AML-193 (cell line): ENCODE measurements around the gene DEXI.
"Not testable (repeated sequence)": the region's sequence is repeated elsewhere in the genome, so short reads cannot be mapped to it uniquely, and the experiment has no call there.

Source experiments
- DNase-seq, 2 experiments: peaks; one replicate each; lab custom pipeline; 2025; lab: John Stamatoyannopoulos, UW

The DEXI gene

DNA sequence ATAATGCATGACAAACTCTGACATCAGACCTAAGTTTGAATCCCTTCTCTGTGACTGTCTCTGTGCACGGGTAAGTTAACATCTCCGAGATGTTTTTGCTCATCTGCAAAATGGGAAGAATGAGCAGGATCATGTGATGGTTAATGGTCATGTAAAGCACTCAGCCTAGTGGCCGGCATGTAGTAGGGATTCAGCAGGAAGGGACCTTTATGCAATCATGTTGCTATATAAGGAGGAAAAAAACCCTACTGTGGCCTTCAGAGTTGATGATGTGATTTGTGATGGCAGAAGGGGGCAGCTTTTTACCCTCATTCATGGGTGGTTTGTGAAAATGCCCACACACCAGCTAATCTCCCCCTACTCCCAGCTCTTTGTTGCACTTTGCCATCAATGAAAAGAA, 26.2 kb upstream of the DEXI start:
- DNase-seq: no peak

GRCh38 chr16:10967986-10968385, 25.7 kb upstream of the DEXI start:
- no peak for DNase-seq

- DNase-seq: not testable (repeated sequence)
These were observed 24.3 kb upstream of the DEXI start for GRCh38 chr16:10966559-10966958.

GRCh38 chr16:10966129-10966528, 23.9 kb upstream of the DEXI start:
- no peak for DNase-seq

- DNase-seq: no peak
These were observed 23.3 kb upstream of the DEXI start for GRCh38 chr16:10965440-10966061.

GRCh38 chr16:10964891-10965326, 22.6 kb upstream of the DEXI start:
- no peak for DNase-seq

- DNase-seq: peak; percentile 64 to 71
These were observed 22.0 kb upstream of the DEXI start for GRCh38 chr16:10964039-10964890.

DNA sequence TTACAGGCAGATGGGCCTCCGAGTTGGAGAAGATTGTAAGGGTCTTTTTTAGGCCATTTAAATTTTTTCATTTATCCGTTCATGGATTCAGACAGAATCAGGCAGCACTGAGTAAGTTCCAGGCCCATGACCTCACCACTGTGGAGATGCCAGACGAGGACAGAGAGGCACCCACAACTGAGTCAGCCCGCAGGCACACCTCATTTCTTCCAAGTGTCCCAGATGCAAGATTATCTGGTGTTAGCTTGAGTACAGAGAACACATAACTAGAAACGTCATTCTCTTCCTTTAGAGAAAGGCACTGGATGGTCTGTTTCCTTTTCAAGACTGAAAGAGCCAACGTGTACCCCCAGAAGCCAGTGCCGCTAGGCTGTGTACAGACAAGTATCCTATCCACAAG, 19.0 kb upstream of the DEXI start:
- DNase-seq: no peak

GRCh38 chr16:10959161-10959560, 16.9 kb upstream of the DEXI start:
- DNase-seq: no peak

- peak in 1 of 2 experiments; percentile 14 for DNase-seq
These were observed 15.7 kb upstream of the DEXI start for GRCh38 chr16:10957771-10958482.

DNA sequence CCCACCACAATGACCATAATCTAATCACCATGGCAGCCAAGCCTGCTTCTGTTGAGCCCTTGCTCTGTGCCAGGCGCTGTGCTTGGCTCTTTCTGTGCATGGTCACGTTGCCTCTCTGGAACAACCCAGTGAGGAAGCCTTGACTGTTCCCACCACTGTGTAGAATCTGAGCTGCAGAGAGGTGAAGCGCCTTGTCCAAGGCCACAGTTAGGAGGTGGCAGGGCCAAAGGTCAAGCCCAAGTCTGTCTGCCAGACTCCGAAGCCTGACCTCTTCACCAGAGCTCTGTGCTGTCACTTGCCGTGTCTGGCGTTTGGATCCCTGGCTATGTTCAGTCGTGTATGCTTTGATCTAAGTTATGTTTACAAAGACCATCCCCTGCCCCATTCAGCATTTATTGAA, 12.6 kb upstream of the DEXI start:
- DNase-seq: no peak

DNA sequence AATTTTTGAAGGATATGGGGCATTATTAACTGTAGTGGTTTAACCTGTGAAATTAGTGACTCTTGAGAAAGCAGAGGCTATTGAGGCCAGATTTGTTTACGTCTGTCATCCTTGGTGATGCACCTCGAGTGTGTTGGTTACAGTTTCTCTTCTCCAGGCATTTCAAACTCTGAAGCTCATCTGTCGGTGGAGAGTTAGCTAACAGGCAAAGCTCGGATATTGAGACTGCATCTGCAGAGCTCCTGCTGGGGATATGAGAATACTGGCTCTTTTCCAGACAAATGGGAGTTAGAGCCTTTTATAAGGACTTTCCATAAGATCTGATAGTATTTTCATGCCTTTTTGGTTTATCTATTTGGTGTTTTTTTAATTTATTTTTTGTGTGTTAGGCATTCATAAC, 8.8 kb upstream of the DEXI start:
- no peak for DNase-seq

- no peak for DNase-seq
These were observed 8.1 kb upstream of the DEXI start for GRCh38 chr16:10950393-10950792.

- DNase-seq: peak; percentile 87 to 92
These were observed 7.2 kb upstream of the DEXI start for GRCh38 chr16:10949424-10949970.

- no peak for DNase-seq
These were observed 5.0 kb upstream of the DEXI start for GRCh38 chr16:10947211-10947787.

DNA sequence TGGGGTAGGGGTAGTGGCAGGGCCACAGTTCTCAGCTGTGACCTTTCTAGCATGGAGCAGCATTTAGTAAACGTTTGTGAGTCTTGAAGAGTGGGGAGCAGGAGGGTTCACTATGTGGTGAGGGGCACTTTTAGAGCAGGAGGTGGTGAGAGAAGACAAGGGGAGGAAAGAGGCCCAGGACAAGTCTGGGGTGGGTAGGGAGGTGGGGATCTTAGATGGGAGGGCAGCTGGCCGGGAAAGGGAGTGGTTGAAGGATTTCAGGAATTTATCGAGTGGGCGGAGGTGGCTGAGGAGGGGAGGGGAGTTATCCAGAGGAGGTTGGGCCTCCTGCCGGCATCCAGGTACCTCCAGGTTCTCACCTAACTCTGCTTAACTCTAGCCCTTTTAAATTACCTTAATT, 4.0 kb upstream of the DEXI start:
- DNase-seq: no peak

DNA sequence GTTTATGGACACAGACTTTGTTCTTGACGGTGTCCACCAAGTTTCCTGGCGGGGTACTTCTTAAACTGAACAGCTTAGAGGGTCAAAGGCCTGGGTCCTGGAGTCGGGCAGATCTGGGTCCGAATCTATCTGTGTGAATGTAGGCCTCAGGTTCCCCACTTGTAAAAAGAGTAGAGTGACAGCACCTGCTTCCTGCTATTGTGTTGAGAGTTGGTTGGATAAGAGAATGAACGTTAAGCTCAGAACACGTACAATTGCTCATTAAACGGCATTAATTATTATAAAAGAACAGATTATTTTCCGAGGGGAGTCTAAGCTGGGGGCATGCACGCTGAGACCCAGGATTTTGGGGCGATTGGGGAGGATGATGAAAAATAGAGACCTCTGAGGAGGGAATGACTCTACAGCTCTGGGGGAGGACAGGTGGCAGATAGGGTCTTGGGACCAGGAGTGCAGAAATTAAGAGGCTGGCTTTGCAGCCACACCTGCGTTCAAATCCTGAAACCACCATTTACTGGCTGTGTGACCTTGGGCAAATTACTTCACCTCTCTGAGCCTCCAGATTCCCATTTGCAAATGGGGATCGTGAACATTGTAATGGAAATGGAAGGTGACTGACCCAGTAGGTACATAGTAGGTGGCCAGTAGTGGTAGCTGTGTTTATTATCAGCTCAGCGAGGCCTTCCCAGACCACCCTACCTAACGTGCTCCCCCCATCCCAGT, 3.0 kb upstream of the DEXI start:
- no peak for DNase-seq

- peak; percentile 84 to 85 for DNase-seq
These were observed 2.2 kb upstream of the DEXI start, which contains the start of gene CLEC16A for GRCh38 chr16:10944249-10945064. Gene CLEC16A (plus strand): TSS chr16:10944564. CDS start chr16:10944718, 154 bp downstream.

GRCh38 chr16:10943064-10943353, 741 bp upstream of the DEXI start:
- no peak for DNase-seq

GRCh38 chr16:10941935-10942351, 325 bp downstream of the DEXI start:
- not testable (repeated sequence) for DNase-seq
